ENCODE measurements around the gene COPS7A. TPM values are rescaled to one million over a fixed set of nuclear protein-coding genes. Genes with fewer than 3 reads are reported as not detected.
A peak's percentile ranks its signal among the peaks of the same experiment; 100 is the strongest.

The COPS7A gene
- total RNA-seq, 1 experiment from 2014 or later = 82.3 TPM

- no peaks in the 10 kb centered on the region for H3K27me3 ChIP-seq (ENCODE audit: low read length)
- TF ChIP-seq EZH2 (IDR thresholded peaks at IDR 0.05; ENCODE audit: low read length, unreplicated experiment) (no peak), CTCF (conservative IDR thresholded peaks at IDR 0.05; ENCODE audit: low read depth, low read length) (no peak), EZH2phosphoT487 (IDR thresholded peaks at IDR 0.05; ENCODE audit: borderline replicate concordance, low read length) (no peak)
- H3K9me2 ChIP-seq (replicated peaks; ENCODE audit: low read length) = no peaks in the 10 kb centered on the region
- H3K4me2 ChIP-seq (ENCODE audit: low read length) = peak overlapping the region; percentile 87
- POLR2A ChIA-PET (ENCODE audit: unreplicated experiment) = interaction anchor here (0.6 to 1.0 kb wide), 2 partner anchors 24 to 89 kb away, joined by 7 to 16 read pairs; partner anchors contain the start of gene ZNF384
- BruUV-seq (replicated peaks) = no TSS peak
- ATAC-seq = peak; percentile 6; the same call in 1 of the 2 replicates
- peaks cover 4% of the 10 kb centered on the region; the same call in 1 of the 2 replicates for H3K4me1 ChIP-seq (ENCODE audit: insufficient read depth, low read length)
- DNase-seq = no peak
- 0 out of 2 replicates have a peak overlapping the region, but pooled peaks have one; percentile 41 for H3K9ac ChIP-seq (ENCODE audit: low read length)
- CTCF ChIA-PET = interaction anchor here (0.6 kb wide), 5 partner anchors 11 to 91 kb away, joined by 4 to 10 read pairs (median 6); no protein-coding TSS in a partner anchor
- H3K27ac ChIP-seq (ENCODE audit: low read length) = no peak overlapping the region
- H3K9me3 ChIP-seq (ENCODE audit: low read length) = no peaks in the 10 kb centered on the region
- no peaks in the 10 kb centered on the region for H3K36me3 ChIP-seq (ENCODE audit: low read depth, low read length)
- H3K4me3 ChIP-seq (ENCODE audit: low read length) = peak overlapping the region; percentile 68
- no peaks in the 10 kb centered on the region for H3K79me2 ChIP-seq (ENCODE audit: low read length)
- peak overlapping the region; percentile 85 for H2AFZ ChIP-seq (ENCODE audit: low read length)
- H4K20me1 ChIP-seq (ENCODE audit: low read length) = no peaks in the 10 kb centered on the region
- H3F3A ChIP-seq (ENCODE audit: low read length, unreplicated experiment) = no peaks in the 10 kb centered on the region
- intact Hi-C loops (cut with micrococcal nuclease) = no loop called here
Observed at GRCh38 chr12:6778217-6778573, 54.3 kb downstream of the COPS7A start.

- ChIA-PET CTCF (interaction anchor here (0.6 kb wide), 6 partner anchors 12 to 565 kb away, joined by 4 to 10 read pairs (median 7); no protein-coding TSS in a partner anchor), POLR2A (ENCODE audit: unreplicated experiment) (interaction anchor here (0.6 to 1.0 kb wide), 2 partner anchors 25 to 89 kb away, joined by 7 to 16 read pairs; partner anchors contain the start of gene ZNF384)
- Histone ChIP-seq H3K9me2 (replicated peaks; ENCODE audit: low read length) (no peaks in the 10 kb centered on the region), H3K27me3 (ENCODE audit: low read length) (no peaks in the 10 kb centered on the region), H3K4me1 (ENCODE audit: insufficient read depth, low read length) (peaks cover 4% of the 10 kb centered on the region; the same call in 1 of the 2 replicates), H4K20me1 (ENCODE audit: low read length) (no peaks in the 10 kb centered on the region), H3K4me3 (ENCODE audit: low read length) (peak overlapping the region; percentile 68), H3K36me3 (ENCODE audit: low read depth, low read length) (no peaks in the 10 kb centered on the region), H3K4me2 (ENCODE audit: low read length) (peak overlapping the region; percentile 87), H3K79me2 (ENCODE audit: low read length) (no peaks in the 10 kb centered on the region), H3F3A (ENCODE audit: low read length, unreplicated experiment) (no peaks in the 10 kb centered on the region), H3K9ac (ENCODE audit: low read length) (0 out of 2 replicates have a peak overlapping the region, but pooled peaks have one; percentile 41), H2AFZ (ENCODE audit: low read length) (peak overlapping the region; percentile 85), H3K9me3 (ENCODE audit: low read length) (no peaks in the 10 kb centered on the region), H3K27ac (ENCODE audit: low read length) (no peak overlapping the region)
- DNase-seq (peak; percentile 91), ATAC-seq (peak; percentile 95)
- TF ChIP-seq EZH2phosphoT487 (IDR thresholded peaks at IDR 0.05; ENCODE audit: borderline replicate concordance, low read length) (no peak), EZH2 (IDR thresholded peaks at IDR 0.05; ENCODE audit: low read length, unreplicated experiment) (no peak), CTCF (conservative IDR thresholded peaks at IDR 0.05; ENCODE audit: low read depth, low read length) (peak; percentile 87)
- no TSS peak for BruUV-seq (replicated peaks)
- intact Hi-C loops (cut with micrococcal nuclease) = loop anchor here (1.0 kb wide), 2 partner anchors 26 to 44 kb away; partner anchors contain the start of gene MLF2
Observed at GRCh38 chr12:6778574-6779550, 55.0 kb downstream of the COPS7A start.

Measured in PC-3 (cell line).